Common myeloid progenitor, CD34-positive (primary cell): ENCODE results near the gene SLC6A12.

Experiments
- CTCF ChIA-PET: fragments of 350-600 bp; sonication (Branson Sonifier 250); formaldehyde crosslinking; loops from one replicate; lab custom pipeline; 2021; ENCODE audit warnings: antibody characterized with exemption; lab: Charles Lee
- POLR2A ChIA-PET: fragments of 350-600 bp; sonication (Branson Sonifier 250); formaldehyde crosslinking; loops from one replicate; lab custom pipeline; 2021; ENCODE audit warnings: antibody characterized with exemption; lab: Charles Lee
- DNase-seq, 3 donors: peaks; one replicate each; pipeline versions ENCODE4 v3.0.0 to v3.0.0-alpha.2; 2013
- H3K27ac ChIP-seq, 2 experiments: 1 replicate in 1 of 2; 2 replicates in 1 of 2; pipeline ENCODE4 v1.7.0; 2013; ENCODE audit warnings: inconsistent platforms in 2 of 2, low read length in 2 of 2, mild to moderate bottlenecking in 2 of 2, low read depth in 1 of 2, moderate library complexity in 1 of 2; ENCODE audit not compliant: severe bottlenecking in 2 of 2, insufficient read depth in 1 of 2, poor library complexity in 1 of 2
- H3K27me3 ChIP-seq, 5 experiments: replicated peaks in 2 of 5; 1 replicate in 3 of 5; 2 replicates in 2 of 5; pipeline versions ENCODE4 v1.6.1 to v1.7.0; 2013; ENCODE audit warnings: low read length in 4 of 5, mild to moderate bottlenecking in 2 of 5, moderate library complexity in 2 of 5, inconsistent platforms in 1 of 5; ENCODE audit not compliant: insufficient read depth in 5 of 5, control insufficient read depth in 4 of 5
- H3K36me3 ChIP-seq, 4 experiments: 1 replicate in 2 of 4; 2 replicates in 2 of 4; pipeline versions ENCODE4 v1.6.1 to v1.7.0; 2013; ENCODE audit warnings: low read length in 3 of 4, control low read depth in 1 of 4, mild to moderate bottlenecking in 1 of 4; ENCODE audit not compliant: control insufficient read depth in 4 of 4, insufficient read depth in 4 of 4
- H3K4me1 ChIP-seq, 4 experiments: 1 replicate in 3 of 4; 2 replicates in 1 of 4; pipeline versions ENCODE4 v1.6.1 to v1.7.1; 2013; ENCODE audit warnings: low read length in 3 of 4, mild to moderate bottlenecking in 3 of 4, control low read depth in 1 of 4, inconsistent platforms in 1 of 4, moderate library complexity in 1 of 4; ENCODE audit not compliant: control insufficient read depth in 4 of 4, insufficient read depth in 4 of 4; ENCODE audit errors: control extremely low read depth in 1 of 4
- H3K4me3 ChIP-seq, 7 experiments: 1 replicate in 4 of 7; 2 replicates in 3 of 7; pipeline versions ENCODE4 v1.5.1 to v1.7.0; 2013; ENCODE audit warnings: mild to moderate bottlenecking in 7 of 7, low read length in 6 of 7, moderate library complexity in 6 of 7, inconsistent platforms in 2 of 7, low read depth in 2 of 7, control low read depth in 1 of 7; ENCODE audit not compliant: insufficient read depth in 4 of 7, control insufficient read depth in 1 of 7; ENCODE audit errors: extremely low read depth in 1 of 7
- H3K9me3 ChIP-seq, 5 experiments: 1 replicate in 4 of 5; 2 replicates in 1 of 5; pipeline versions ENCODE4 v1.6.1 to v1.7.1; 2013; ENCODE audit warnings: low read length in 4 of 5, mild to moderate bottlenecking in 2 of 5, inconsistent platforms in 1 of 5, low read depth in 1 of 5, moderate library complexity in 1 of 5; ENCODE audit not compliant: control insufficient read depth in 4 of 5, insufficient read depth in 2 of 5; ENCODE audit errors: control extremely low read depth in 1 of 5
- WGBS: methylation state at CpG from one replicate; pipeline ENCODE4 v1.1.5; 2013; ENCODE audit not compliant: insufficient coverage; 5-methylcytosine and 5-hydroxymethylcytosine counted together

The SLC6A12 gene

DNA sequence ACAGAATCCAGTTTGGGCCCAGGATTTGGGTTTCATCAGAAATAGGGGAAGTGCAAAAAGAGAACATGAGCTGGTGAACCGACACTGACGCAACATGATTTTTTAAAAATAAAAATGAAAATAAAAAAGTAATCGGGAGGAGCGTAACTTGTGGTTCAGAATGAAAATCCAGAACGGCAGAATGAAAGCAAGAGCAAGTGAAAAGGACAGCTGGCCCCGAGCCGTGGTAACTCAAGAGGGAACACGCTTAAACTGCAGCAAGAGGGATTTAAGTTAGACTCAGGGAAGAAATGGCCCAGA lies 1.6 kb downstream of the SLC6A12 start:
- Histone ChIP-seq H3K4me1 (peaks cover 0 to 15% (median 11%) of the 10 kb centered on the region in 4 experiments), H3K4me3 (no peak overlapping the region), H3K9me3 (no peaks in the 10 kb centered on the region), H3K27me3 (peaks cover 0 to 19% (median 9%) of the 10 kb centered on the region in 5 experiments), H3K36me3 (no peaks in the 10 kb centered on the region), H3K27ac (no peak overlapping the region)
- peak; percentile 34 to 71 (median 69) for DNase-seq
- ChIA-PET CTCF (interaction anchor here (1.8 to 5.2 kb wide), 2 partner anchors 8 kb away, joined by 6 to 31 read pairs; no protein-coding TSS in a partner anchor), POLR2A (no interaction called here)
- WGBS: 52% methylated on average over 6 of the region's 8 CpGs

DNA sequence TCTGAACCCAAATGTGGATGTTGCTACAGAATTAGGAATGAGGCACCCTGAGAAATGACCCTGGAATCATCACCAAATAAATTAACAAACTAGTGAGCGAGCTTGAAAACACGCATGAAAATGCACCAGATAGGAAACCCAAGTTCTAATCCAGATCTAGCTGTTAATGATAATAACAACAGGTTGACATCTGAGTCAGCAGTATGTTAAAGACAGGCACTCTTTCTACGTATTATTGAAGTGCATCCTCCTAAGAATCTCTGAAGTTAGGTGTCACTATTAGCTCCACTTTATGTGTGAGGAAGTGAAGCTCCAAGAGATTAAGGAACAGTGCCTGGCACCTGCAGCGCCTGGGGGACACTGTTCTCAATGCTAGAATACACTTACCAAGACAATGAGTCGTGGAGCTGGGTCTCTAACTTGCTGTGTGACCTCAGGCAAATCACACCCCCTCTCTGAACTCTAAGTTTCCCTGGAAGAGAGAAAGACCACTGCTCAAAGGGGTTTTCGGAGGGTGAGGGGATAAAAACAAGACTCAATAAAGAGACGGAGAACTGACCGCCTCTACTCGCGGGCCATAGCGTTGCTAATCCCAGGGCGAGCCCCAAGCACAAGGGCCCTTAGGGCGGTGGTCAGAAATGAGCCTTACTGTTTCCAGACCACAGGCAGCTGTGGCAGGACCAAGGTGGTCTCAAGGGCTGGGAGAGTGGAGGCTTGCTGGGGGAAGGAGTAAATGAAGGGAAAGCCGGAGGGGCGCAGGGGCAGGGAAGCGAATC lies 2.1 kb downstream of the SLC6A12 start:
- ChIA-PET POLR2A (no interaction called here), CTCF (interaction anchor here (1.0 to 5.2 kb wide), 3 partner anchors 9 to 104 kb away, joined by 3 to 31 read pairs (median 3); no protein-coding TSS in a partner anchor)
- H3K27me3 ChIP-seq: peaks cover 0 to 19% (median 9%) of the 10 kb centered on the region in 5 experiments
- no peak for DNase-seq
- no peaks in the 10 kb centered on the region for H3K9me3 ChIP-seq
- H3K4me1 ChIP-seq: peaks cover 0 to 15% (median 11%) of the 10 kb centered on the region in 4 experiments
- no peaks in the 10 kb centered on the region for H3K36me3 ChIP-seq
- H3K4me3 ChIP-seq: no peak overlapping the region
- 92% methylated on average over 15 of the region's 16 CpGs for WGBS
- H3K27ac ChIP-seq: no peak overlapping the region

DNA sequence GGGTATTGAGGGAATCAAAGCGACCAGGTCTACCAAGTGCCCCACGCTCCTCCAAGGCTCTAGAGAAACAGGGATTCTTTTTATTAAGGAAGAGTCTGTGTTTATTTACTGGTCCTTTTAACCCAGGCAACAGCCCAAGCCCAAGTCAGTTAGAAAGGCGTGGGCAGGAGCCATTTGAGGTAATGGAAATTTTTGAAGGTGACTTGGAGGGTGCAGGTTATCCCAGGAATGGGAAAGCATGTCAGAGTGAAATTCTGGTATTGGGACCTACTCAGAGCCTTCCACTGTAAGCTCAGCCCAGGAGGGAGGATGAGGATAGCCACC lies 2.9 kb downstream of the SLC6A12 start:
- no peak for DNase-seq
- POLR2A ChIA-PET: no interaction called here
- CTCF ChIA-PET: interaction anchor here (1.0 to 5.2 kb wide), 3 partner anchors 10 to 103 kb away, joined by 3 to 31 read pairs (median 3); no protein-coding TSS in a partner anchor
- H3K36me3 ChIP-seq: no peaks in the 10 kb centered on the region
- H3K27me3 ChIP-seq: peaks cover 0 to 19% (median 15%) of the 10 kb centered on the region in 5 experiments
- no peaks in the 10 kb centered on the region for H3K9me3 ChIP-seq
- peaks cover 0 to 15% (median 11%) of the 10 kb centered on the region in 4 experiments for H3K4me1 ChIP-seq
- H3K27ac ChIP-seq: no peak overlapping the region
- H3K4me3 ChIP-seq: no peak overlapping the region
- 100% methylated on average over 3 of the region's 3 CpGs for WGBS

DNA sequence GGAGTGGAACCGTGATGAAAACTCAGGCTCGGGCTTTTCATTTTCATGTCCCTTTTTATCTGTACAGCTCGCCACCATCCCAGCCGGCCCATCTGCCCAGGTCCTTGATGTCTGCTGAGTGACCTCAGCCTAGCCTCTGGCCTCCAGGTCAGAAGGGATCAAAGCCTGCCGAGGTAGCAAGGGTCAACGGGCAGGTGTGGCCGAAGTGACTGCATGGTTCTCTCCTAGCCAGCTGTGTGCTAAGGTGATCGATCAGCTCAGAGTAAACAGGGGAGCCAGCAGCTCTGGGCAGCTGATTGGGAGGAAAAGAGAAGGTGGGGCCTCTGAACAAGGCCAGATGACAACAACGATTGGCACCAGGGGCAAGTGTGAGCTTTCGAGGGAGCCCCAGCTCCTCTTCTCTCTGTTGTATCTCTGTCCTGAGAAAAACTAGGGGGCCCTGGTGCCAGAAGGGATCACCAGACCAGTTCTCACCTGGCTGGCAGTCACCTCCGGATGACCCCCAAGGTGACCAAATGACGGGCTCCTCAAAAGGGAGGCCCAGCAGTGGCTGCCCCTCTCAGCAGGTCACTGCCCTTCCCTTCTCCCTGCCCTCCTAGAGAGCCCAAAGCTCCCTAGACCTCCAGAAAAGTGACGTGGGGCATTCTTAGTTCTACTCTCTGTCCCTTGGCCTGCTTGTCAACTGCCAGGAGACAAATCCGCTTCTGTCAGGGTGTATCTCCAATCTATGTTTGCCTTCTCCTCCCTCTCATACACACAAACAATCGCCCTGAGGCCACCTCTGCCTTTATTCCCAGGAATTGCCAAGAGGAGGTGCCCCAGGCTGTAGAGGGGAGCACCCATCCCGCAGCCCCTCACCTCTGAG lies 3.4 kb downstream of the SLC6A12 start:
- Histone ChIP-seq H3K4me3 (no peak overlapping the region), H3K27ac (no peak overlapping the region), H3K9me3 (no peaks in the 10 kb centered on the region), H3K27me3 (peaks cover 0 to 19% (median 15%) of the 10 kb centered on the region in 5 experiments), H3K36me3 (no peaks in the 10 kb centered on the region), H3K4me1 (peaks cover 0 to 15% (median 11%) of the 10 kb centered on the region in 4 experiments)
- ChIA-PET POLR2A (no interaction called here), CTCF (interaction anchor here (1.5 to 5.2 kb wide), 2 partner anchors 10 to 103 kb away, joined by 3 to 31 read pairs; no protein-coding TSS in a partner anchor)
- DNase-seq: no peak
- WGBS: 94% methylated on average over 16 of the region's 16 CpGs

DNA sequence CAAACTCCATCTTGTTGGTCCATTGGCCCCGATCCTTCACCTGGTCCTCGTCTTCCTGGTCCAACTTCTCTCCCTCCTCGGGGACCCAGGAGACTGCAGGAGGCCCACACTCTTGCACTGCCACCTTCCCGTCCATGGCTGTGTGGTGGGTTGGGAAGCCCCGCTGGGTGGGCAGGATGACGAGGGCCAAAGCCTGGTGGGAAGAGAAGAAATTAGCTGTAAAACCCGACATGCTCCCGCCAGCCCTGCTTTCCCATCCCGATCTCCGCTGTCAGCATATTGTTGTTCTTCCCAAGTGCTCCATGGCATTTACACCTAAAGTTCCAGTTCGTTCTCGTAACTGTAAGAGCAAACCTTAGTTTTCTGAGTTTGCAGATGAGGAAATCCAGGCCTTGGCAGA lies 4.1 kb downstream of the SLC6A12 start:
- Histone ChIP-seq H3K36me3 (no peaks in the 10 kb centered on the region), H3K4me1 (peaks cover 0 to 15% (median 11%) of the 10 kb centered on the region in 4 experiments), H3K9me3 (no peaks in the 10 kb centered on the region), H3K4me3 (no peak overlapping the region), H3K27me3 (peaks cover 2 to 24% (median 19%) of the 10 kb centered on the region in 5 experiments), H3K27ac (no peak overlapping the region)
- no peak for DNase-seq
- 99% methylated on average over 9 of the region's 12 CpGs for WGBS
- ChIA-PET POLR2A (no interaction called here), CTCF (interaction anchor here (5.2 kb wide), 1 partner anchor 11 kb away, joined by 31 read pairs; no protein-coding TSS in a partner anchor)

DNA sequence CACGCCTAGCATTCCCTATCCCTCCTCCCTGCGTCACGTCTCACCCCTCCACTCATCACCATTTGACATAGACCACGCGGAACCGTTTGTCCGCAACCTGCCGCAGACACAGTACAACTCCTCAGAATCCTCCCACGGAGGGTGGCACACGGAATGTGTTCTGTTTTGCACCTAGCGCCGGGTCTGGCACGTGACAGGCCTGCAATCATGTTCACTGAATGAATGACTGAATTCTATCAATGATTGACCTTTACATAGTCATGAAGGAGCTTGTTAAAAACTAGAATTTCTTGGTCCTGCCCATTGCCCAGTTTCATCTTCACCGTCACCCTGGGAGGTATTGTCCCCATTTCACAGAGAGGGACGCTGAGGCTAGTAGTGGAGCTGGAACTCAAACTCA lies 4.7 kb downstream of the SLC6A12 start:
- H3K27me3 ChIP-seq: peaks cover 2 to 30% (median 18%) of the 10 kb centered on the region in 5 experiments
- ChIA-PET CTCF (interaction anchor here (5.2 kb wide), 1 partner anchor 12 kb away, joined by 31 read pairs; no protein-coding TSS in a partner anchor), POLR2A (no interaction called here)
- peaks cover 0 to 16% (median 12%) of the 10 kb centered on the region in 4 experiments for H3K4me1 ChIP-seq
- 95% methylated on average over 14 of the region's 15 CpGs for WGBS
- no peaks in the 10 kb centered on the region for H3K36me3 ChIP-seq
- no peaks in the 10 kb centered on the region for H3K9me3 ChIP-seq
- no peak overlapping the region for H3K27ac ChIP-seq
- H3K4me3 ChIP-seq: no peak overlapping the region
- no peak for DNase-seq
